ENCODE measurements around the gene THSD1. TPM values are rescaled to one million over a fixed set of nuclear protein-coding genes. Genes with fewer than 3 reads are reported as not detected.

The THSD1 gene
- total and polyA plus RNA-seq, 9 of the 15 experiments (the other 6 are each of a cell fraction or from before 2014, with no cell fraction given), result 0.01 to 0.11 (median 0.04) TPM; not detected in 2

DNA sequence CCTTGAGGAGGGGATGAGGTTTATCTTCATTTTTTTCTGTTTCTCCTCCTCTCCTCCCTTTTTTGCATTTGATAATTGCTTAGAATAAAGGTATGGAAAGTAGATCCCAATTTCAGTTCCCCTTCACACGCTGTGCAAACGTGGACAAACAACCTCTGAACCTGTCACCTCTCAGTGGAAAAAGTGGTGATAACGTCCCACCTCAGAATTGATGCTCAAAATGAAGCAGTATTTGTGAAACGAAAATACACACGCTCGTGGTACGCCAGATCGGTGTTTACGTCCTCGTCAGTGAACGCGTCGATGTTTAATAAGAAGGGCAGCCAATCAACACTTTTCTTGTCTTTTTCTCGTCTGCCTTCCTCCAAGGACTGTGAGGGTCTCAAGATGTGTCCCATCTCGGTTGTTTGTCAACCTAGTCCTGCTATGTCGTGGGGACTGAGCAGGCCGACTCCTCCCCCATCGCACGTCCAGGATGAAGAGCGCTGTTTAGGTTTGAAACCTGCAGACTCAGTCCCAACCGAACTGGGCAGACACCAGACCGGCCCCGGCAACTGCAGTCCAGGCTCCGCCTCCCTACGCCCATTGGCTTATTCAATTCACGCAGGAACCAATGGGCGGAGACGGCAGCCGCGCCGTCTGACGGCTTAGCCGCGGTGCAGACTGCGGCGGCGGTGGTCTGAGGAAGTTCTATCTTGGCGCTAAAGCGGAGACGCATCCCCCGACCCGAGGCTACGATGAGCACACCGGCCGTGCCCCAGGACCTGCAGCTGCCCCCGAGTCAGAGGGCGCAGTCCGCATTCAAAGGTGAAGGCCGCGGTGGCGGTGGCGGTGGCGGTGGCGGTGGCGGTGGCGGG, 49.1 kb upstream of the THSD1 start, which contains the start of gene CKAP2 (continued):
- TF ChIP-seq, protein P1, sequence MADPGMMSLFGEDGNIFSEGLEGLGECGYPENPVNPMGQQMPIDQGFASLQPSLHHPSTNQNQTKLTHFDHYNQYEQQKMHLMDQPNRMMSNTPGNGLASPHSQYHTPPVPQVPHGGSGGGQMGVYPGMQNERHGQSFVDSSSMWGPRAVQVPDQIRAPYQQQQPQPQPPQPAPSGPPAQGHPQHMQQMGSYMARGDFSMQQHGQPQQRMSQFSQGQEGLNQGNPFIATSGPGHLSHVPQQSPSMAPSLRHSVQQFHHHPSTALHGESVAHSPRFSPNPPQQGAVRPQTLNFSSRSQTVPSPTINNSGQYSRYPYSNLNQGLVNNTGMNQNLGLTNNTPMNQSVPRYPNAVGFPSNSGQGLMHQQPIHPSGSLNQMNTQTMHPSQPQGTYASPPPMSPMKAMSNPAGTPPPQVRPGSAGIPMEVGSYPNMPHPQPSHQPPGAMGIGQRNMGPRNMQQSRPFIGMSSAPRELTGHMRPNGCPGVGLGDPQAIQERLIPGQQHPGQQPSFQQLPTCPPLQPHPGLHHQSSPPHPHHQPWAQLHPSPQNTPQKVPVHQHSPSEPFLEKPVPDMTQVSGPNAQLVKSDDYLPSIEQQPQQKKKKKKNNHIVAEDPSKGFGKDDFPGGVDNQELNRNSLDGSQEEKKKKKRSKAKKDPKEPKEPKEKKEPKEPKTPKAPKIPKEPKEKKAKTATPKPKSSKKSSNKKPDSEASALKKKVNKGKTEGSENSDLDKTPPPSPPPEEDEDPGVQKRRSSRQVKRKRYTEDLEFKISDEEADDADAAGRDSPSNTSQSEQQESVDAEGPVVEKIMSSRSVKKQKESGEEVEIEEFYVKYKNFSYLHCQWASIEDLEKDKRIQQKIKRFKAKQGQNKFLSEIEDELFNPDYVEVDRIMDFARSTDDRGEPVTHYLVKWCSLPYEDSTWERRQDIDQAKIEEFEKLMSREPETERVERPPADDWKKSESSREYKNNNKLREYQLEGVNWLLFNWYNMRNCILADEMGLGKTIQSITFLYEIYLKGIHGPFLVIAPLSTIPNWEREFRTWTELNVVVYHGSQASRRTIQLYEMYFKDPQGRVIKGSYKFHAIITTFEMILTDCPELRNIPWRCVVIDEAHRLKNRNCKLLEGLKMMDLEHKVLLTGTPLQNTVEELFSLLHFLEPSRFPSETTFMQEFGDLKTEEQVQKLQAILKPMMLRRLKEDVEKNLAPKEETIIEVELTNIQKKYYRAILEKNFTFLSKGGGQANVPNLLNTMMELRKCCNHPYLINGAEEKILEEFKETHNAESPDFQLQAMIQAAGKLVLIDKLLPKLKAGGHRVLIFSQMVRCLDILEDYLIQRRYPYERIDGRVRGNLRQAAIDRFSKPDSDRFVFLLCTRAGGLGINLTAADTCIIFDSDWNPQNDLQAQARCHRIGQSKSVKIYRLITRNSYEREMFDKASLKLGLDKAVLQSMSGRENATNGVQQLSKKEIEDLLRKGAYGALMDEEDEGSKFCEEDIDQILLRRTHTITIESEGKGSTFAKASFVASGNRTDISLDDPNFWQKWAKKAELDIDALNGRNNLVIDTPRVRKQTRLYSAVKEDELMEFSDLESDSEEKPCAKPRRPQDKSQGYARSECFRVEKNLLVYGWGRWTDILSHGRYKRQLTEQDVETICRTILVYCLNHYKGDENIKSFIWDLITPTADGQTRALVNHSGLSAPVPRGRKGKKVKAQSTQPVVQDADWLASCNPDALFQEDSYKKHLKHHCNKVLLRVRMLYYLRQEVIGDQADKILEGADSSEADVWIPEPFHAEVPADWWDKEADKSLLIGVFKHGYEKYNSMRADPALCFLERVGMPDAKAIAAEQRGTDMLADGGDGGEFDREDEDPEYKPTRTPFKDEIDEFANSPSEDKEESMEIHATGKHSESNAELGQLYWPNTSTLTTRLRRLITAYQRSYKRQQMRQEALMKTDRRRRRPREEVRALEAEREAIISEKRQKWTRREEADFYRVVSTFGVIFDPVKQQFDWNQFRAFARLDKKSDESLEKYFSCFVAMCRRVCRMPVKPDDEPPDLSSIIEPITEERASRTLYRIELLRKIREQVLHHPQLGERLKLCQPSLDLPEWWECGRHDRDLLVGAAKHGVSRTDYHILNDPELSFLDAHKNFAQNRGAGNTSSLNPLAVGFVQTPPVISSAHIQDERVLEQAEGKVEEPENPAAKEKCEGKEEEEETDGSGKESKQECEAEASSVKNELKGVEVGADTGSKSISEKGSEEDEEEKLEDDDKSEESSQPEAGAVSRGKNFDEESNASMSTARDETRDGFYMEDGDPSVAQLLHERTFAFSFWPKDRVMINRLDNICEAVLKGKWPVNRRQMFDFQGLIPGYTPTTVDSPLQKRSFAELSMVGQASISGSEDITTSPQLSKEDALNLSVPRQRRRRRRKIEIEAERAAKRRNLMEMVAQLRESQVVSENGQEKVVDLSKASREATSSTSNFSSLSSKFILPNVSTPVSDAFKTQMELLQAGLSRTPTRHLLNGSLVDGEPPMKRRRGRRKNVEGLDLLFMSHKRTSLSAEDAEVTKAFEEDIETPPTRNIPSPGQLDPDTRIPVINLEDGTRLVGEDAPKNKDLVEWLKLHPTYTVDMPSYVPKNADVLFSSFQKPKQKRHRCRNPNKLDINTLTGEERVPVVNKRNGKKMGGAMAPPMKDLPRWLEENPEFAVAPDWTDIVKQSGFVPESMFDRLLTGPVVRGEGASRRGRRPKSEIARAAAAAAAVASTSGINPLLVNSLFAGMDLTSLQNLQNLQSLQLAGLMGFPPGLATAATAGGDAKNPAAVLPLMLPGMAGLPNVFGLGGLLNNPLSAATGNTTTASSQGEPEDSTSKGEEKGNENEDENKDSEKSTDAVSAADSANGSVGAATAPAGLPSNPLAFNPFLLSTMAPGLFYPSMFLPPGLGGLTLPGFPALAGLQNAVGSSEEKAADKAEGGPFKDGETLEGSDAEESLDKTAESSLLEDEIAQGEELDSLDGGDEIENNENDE (IDR thresholded peaks at IDR 0.05; ENCODE audit: low read depth, low read length), result no peak
- TF ChIP-seq, protein P2, sequence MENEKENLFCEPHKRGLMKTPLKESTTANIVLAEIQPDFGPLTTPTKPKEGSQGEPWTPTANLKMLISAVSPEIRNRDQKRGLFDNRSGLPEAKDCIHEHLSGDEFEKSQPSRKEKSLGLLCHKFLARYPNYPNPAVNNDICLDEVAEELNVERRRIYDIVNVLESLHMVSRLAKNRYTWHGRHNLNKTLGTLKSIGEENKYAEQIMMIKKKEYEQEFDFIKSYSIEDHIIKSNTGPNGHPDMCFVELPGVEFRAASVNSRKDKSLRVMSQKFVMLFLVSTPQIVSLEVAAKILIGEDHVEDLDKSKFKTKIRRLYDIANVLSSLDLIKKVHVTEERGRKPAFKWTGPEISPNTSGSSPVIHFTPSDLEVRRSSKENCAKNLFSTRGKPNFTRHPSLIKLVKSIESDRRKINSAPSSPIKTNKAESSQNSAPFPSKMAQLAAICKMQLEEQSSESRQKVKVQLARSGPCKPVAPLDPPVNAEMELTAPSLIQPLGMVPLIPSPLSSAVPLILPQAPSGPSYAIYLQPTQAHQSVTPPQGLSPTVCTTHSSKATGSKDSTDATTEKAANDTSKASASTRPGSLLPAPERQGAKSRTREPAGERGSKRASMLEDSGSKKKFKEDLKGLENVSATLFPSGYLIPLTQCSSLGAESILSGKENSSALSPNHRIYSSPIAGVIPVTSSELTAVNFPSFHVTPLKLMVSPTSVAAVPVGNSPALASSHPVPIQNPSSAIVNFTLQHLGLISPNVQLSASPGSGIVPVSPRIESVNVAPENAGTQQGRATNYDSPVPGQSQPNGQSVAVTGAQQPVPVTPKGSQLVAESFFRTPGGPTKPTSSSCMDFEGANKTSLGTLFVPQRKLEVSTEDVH (IDR thresholded peaks at IDR 0.05; ENCODE audit: low read depth, partially characterized antibody), result no peak
- TF ChIP-seq PRMT5 (CRISPR knock-in tag; IDR thresholded peaks at IDR 0.05) (no peak), POU5F1 (IDR thresholded peaks at IDR 0.05; ENCODE audit: borderline replicate concordance, low read depth, low read length, partially characterized antibody) (no peak), KLF13 (tag; IDR thresholded peaks at IDR 0.05; ENCODE audit: borderline replicate concordance, low read depth) (no peak), HNRNPK (IDR thresholded peaks at IDR 0.05; ENCODE audit: low read depth, low read length, poor library complexity, severe bottlenecking) (no peak)
- TF ChIP-seq, protein P3, sequence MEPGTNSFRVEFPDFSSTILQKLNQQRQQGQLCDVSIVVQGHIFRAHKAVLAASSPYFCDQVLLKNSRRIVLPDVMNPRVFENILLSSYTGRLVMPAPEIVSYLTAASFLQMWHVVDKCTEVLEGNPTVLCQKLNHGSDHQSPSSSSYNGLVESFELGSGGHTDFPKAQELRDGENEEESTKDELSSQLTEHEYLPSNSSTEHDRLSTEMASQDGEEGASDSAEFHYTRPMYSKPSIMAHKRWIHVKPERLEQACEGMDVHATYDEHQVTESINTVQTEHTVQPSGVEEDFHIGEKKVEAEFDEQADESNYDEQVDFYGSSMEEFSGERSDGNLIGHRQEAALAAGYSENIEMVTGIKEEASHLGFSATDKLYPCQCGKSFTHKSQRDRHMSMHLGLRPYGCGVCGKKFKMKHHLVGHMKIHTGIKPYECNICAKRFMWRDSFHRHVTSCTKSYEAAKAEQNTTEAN (CRISPR knock-in tag; IDR thresholded peaks at IDR 0.05), result no peak

Measured in K562 (cell line).